Caco-2 (cell line): ENCODE data around the gene VDAC2. TPM values are rescaled to one million over a fixed set of nuclear protein-coding genes. Genes with fewer than 3 reads are reported as not detected.
A peak's percentile ranks its signal among the peaks of the same experiment; 100 is the strongest.

ENCODE experiments used
- BruUV-seq: library from RNA; stranded (reverse); fragments of 400-500 nt; replicated peaks from 2 replicates; lab custom pipeline; 2021; lab: Mats Ljungman, UMichigan
- CTCF ChIA-PET: fragments of 300-600 bp; sonication (Branson Sonifier 250); formaldehyde crosslinking; loops from one replicate; lab custom pipeline; 2022; ENCODE audit warnings: antibody characterized with exemption; lab: Charles Lee
- POLR2A ChIA-PET: fragments of 300-600 bp; sonication (Branson Sonifier 250); formaldehyde crosslinking; loops from one replicate; lab custom pipeline; 2022; ENCODE audit warnings: antibody characterized with exemption; lab: Charles Lee
- DNase-seq, 2 experiments: peaks; one replicate each; pipeline versions ENCODE4 v3.0.0 to v3.0.0-alpha.2; 2020 to 2022
- H3K27me3 ChIP-seq: replicated peaks from 2 replicates; pipeline ENCODE4 v1.6.0; 2011; ENCODE audit warnings: low read length; ENCODE audit not compliant: control insufficient read depth, insufficient read depth
- H3K36me3 ChIP-seq: 2 replicates; pipeline ENCODE4 v1.5.1; 2011; ENCODE audit warnings: low read length; ENCODE audit not compliant: control insufficient read depth, insufficient read depth
- H3K4me1 ChIP-seq: fragments of 250-450 bp; sonication (Bioruptor Pico); 2 replicates; pipeline ENCODE4 v1.5.1; 2020; ENCODE audit warnings: mild to moderate bottlenecking
- H3K4me3 ChIP-seq: 2 replicates; pipeline ENCODE4 v1.5.1; 2011; ENCODE audit warnings: low read depth, mild to moderate bottlenecking, control low read depth, low read length
- H3K9me3 ChIP-seq: fragments of 250-450 bp; sonication (Bioruptor Pico); 2 replicates; pipeline ENCODE4 v1.5.1; 2020; ENCODE audit warnings: mild to moderate bottlenecking, moderate library complexity
- H3K27ac Mint-ChIP-seq: one replicate; pipeline ENCODE4 v1.8.0; 2022; ENCODE audit warnings: mixed read lengths; ENCODE audit not compliant: unreplicated experiment
- H3K27me3 Mint-ChIP-seq: one replicate; pipeline ENCODE4 v1.8.0; 2022; ENCODE audit warnings: mixed read lengths; ENCODE audit not compliant: insufficient read depth, unreplicated experiment
- H3K36me3 Mint-ChIP-seq: one replicate; pipeline ENCODE4 v1.8.0; 2022; ENCODE audit warnings: mild to moderate bottlenecking, mixed read lengths; ENCODE audit not compliant: insufficient read depth, unreplicated experiment
- H3K4me1 Mint-ChIP-seq: one replicate; pipeline ENCODE4 v1.8.0; 2022; ENCODE audit warnings: low read depth, mixed read lengths; ENCODE audit not compliant: unreplicated experiment
- H3K4me3 Mint-ChIP-seq: one replicate; pipeline ENCODE4 v1.8.0; 2022; ENCODE audit warnings: mild to moderate bottlenecking, moderate library complexity, mixed read lengths; ENCODE audit not compliant: unreplicated experiment
- H3K9me3 Mint-ChIP-seq: one replicate; pipeline ENCODE4 v1.8.0; 2022; ENCODE audit warnings: mixed read lengths; ENCODE audit not compliant: unreplicated experiment
- CTCF ChIP-seq, 2 experiments: fragments of 200-600 bp in 1 of 2; IDR thresholded peaks; 1 replicate in 1 of 2; 2 replicates in 1 of 2; pipeline versions ENCODE4 v1.5.1 to v1.8.0; 2011 to 2022; ENCODE audit warnings: antibody characterized with exemption in 1 of 2, control low read depth in 1 of 2, inconsistent platforms in 1 of 2, low read depth in 1 of 2, low read length in 1 of 2, mild to moderate bottlenecking in 1 of 2, moderate library complexity in 1 of 2; ENCODE audit not compliant: insufficient read depth in 1 of 2, severe bottlenecking in 1 of 2, unreplicated experiment in 1 of 2
- intact Hi-C: fragments of 100-400 bp; cut with micrococcal nuclease; formaldehyde crosslinking; loops from one replicate; pipeline ENCODE4 v1.10.0; 2022; ENCODE audit not compliant: unreplicated experiment
- total RNA-seq: library from RNA; stranded (reverse); gene quantifications from 2 replicates; pipeline ENCODE4 v1.2.3, GENCODE V29; 2022

Gene VDAC2
- total RNA-seq, 1 experiment from 2014 or later: 244 TPM

GRCh38 chr10:75228278-75228677 is 17.7 kb downstream of the VDAC2 start:
- Mint-ChIP-seq H3K27ac (peak overlapping the region; percentile 86), H3K4me1 (peaks cover 66% of the 10 kb centered on the region), H3K36me3 (peaks cover 99% of the 10 kb centered on the region), H3K4me3 (peak overlapping the region; percentile 25), H3K9me3 (no peaks in the 10 kb centered on the region), H3K27me3 (no peaks in the 10 kb centered on the region)
- Histone ChIP-seq H3K9me3 (no peaks in the 10 kb centered on the region), H3K27me3 (no peaks in the 10 kb centered on the region), H3K4me3 (no peak overlapping the region), H3K36me3 (peaks cover 11% of the 10 kb centered on the region), H3K4me1 (peaks cover 72% of the 10 kb centered on the region)
- intact Hi-C loops: no loop called here
- CTCF ChIA-PET: interaction anchor here (0.9 kb wide), 1 partner anchor 41 kb away, joined by 5 read pairs; no protein-coding TSS in a partner anchor
- TF ChIP-seq CTCF (IDR thresholded peaks at IDR 0.05; ENCODE audit: insufficient read depth in 1 of 2, low read depth in 1 of 2, low read length in 1 of 2, severe bottlenecking in 1 of 2, unreplicated experiment in 1 of 2): no peak
- POLR2A ChIA-PET: interaction anchor here (0.5 kb wide), 1 partner anchor 1009 kb away, joined by 4 read pairs; no protein-coding TSS in a partner anchor
- no peak for DNase-seq
- BruUV-seq: no TSS peak

GRCh38 chr10:75228834-75229233 is 18.2 kb downstream of the VDAC2 start:
- Mint-ChIP-seq H3K4me3 (peak overlapping the region; percentile 25), H3K36me3 (peaks cover 99% of the 10 kb centered on the region), H3K27ac (peak overlapping the region; percentile 86), H3K27me3 (no peaks in the 10 kb centered on the region), H3K4me1 (peaks cover 66% of the 10 kb centered on the region), H3K9me3 (no peaks in the 10 kb centered on the region)
- H3K4me3 ChIP-seq: no peak overlapping the region
- no TSS peak for BruUV-seq
- no peaks in the 10 kb centered on the region for H3K9me3 ChIP-seq
- peak in 1 of 2 experiments; percentile 50 for DNase-seq
- CTCF ChIA-PET: interaction anchor here (0.8 kb wide), 1 partner anchor 19 kb away, joined by 6 read pairs; the partner anchor contains the start of gene VDAC2
- TF ChIP-seq CTCF (IDR thresholded peaks at IDR 0.05; ENCODE audit: insufficient read depth in 1 of 2, low read depth in 1 of 2, low read length in 1 of 2, severe bottlenecking in 1 of 2, unreplicated experiment in 1 of 2): no peak
- POLR2A ChIA-PET: no interaction called here
- no peaks in the 10 kb centered on the region for H3K27me3 ChIP-seq
- intact Hi-C loops: no loop called here
- peaks cover 11% of the 10 kb centered on the region for H3K36me3 ChIP-seq
- peaks cover 72% of the 10 kb centered on the region for H3K4me1 ChIP-seq

- no peak for TF ChIP-seq CTCF (IDR thresholded peaks at IDR 0.05; ENCODE audit: insufficient read depth in 1 of 2, low read depth in 1 of 2, low read length in 1 of 2, severe bottlenecking in 1 of 2, unreplicated experiment in 1 of 2)
- intact Hi-C loops: loop anchor here (1.0 to 10.0 kb wide), 4 partner anchors 19 to 965 kb away; no protein-coding TSS in a partner anchor
- Histone ChIP-seq H3K27me3 (no peaks in the 10 kb centered on the region), H3K4me1 (peaks cover 63% of the 10 kb centered on the region), H3K9me3 (no peaks in the 10 kb centered on the region), H3K36me3 (peaks cover 9% of the 10 kb centered on the region), H3K4me3 (no peak overlapping the region)
- ChIA-PET CTCF (interaction anchor here (0.7 to 1.3 kb wide), 3 partner anchors 19 to 43 kb away, joined by 3 to 21 read pairs (median 20); partner anchors contain the start of gene VDAC2), POLR2A (interaction anchor here (1.4 kb wide), 1 partner anchor 19 kb away, joined by 6 read pairs; the partner anchor contains the start of gene VDAC2)
- H3K4me1 Mint-ChIP-seq: peaks cover 54% of the 10 kb centered on the region
- DNase-seq: no peak
- no peak overlapping the region for H3K4me3 Mint-ChIP-seq
- H3K36me3 Mint-ChIP-seq: peaks cover 95% of the 10 kb centered on the region
- BruUV-seq: no TSS peak
- peak overlapping the region; percentile 62 for H3K27ac Mint-ChIP-seq
- H3K9me3 Mint-ChIP-seq: no peaks in the 10 kb centered on the region
- H3K27me3 Mint-ChIP-seq: no peaks in the 10 kb centered on the region
Measured at GRCh38 chr10:75229971-75230370, 19.4 kb downstream of the VDAC2 start.
